GM15510 (cell line): ENCODE results near the gene PSMA4.

Experiments used
- POLR2A ChIP-seq: IDR thresholded peaks from 3 replicates; pipeline ENCODE4 v1.6.1; 2011; ENCODE audit warnings: borderline replicate concordance; ENCODE audit not compliant: insufficient read length; ENCODE audit errors: extremely low read depth

PSMA4 gene

DNA sequence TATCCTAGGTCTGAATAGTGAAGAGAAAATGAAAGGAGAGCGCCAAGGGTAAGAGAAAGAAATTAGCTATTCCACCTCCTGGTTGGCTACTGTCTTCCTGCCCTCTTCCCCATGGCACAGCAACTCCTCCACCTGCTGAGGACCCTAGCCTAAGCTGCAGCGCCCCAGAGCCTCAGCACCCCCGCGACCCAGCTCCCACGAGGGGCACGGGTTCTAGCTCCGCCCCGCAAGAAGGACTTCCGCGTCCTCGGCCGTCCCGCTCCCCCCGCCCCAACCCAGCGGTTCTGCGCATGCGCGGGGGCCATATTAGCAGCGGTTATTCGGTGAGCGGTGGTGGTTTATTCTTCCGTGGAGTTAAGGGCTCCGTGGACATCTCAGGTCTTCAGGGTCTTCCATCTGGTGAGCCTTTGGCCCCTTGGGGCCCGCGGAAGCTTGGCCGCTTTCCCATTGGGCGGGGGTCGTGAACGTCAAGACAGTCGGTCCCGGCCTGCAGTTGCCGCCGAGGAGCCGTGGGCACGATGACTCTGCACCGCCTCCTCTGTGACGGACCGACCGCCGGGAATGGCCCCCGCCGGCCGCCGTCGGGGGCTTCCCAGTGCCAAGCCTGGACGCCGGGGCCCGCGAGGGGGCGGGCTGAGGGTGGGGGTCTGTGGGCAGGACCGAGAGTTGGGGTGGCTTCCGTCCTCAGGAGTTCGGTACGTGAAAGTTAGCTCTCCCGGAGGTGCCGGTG is at the start of gene PSMA4:
TSS of gene PSMA4 (plus strand) at position 304 of the 730 bp plus-strand sequence. CDS start 1,484 bp downstream, outside the sequence.
- TF ChIP-seq POLR2A, result peak; percentile 94

GRCh38 chr15:78492872-78493271 is 47.4 kb upstream of the PSMA4 start:
- TF ChIP-seq POLR2A, result no peak

DNA sequence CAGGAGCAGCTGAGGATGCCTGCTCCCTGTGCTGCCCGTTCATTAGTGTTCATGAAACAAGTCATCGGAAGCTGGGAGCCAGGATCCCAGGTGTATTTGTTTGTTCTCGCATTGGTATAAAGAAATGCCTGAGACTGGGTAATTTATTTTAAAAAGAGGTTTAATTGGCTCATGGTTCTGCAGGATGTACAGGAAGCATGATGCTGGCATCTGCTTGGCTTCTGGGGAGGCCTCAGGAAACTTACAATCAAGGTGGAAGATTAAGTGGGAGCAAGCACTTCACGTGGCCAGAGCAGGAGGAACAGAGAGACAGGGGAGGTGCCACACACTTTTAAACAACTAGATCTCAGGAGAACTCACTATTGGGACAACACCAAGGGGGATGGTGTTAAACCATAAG is 38.4 kb upstream of the PSMA4 start:
- TF ChIP-seq POLR2A, result no peak

DNA sequence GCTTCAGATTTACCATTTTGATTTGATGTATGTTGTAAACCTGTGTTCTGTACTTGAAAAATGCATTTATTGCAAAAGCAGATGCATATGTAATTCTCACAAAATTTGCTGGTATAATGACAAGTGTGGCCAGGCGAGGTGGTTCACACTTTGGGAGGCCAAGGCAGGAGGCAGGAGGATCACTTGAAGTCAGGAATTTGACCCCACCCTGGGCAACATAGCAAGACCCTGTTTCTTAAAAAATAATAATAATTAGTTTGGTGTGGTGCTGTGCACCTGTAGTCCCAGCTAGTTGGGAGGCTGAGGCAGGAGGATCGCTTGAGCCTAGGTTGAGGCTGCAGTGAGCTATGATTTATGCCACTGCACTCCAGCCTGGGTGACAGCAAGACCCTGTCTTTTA is 37.6 kb upstream of the PSMA4 start:
- TF ChIP-seq POLR2A, result no peak

DNA sequence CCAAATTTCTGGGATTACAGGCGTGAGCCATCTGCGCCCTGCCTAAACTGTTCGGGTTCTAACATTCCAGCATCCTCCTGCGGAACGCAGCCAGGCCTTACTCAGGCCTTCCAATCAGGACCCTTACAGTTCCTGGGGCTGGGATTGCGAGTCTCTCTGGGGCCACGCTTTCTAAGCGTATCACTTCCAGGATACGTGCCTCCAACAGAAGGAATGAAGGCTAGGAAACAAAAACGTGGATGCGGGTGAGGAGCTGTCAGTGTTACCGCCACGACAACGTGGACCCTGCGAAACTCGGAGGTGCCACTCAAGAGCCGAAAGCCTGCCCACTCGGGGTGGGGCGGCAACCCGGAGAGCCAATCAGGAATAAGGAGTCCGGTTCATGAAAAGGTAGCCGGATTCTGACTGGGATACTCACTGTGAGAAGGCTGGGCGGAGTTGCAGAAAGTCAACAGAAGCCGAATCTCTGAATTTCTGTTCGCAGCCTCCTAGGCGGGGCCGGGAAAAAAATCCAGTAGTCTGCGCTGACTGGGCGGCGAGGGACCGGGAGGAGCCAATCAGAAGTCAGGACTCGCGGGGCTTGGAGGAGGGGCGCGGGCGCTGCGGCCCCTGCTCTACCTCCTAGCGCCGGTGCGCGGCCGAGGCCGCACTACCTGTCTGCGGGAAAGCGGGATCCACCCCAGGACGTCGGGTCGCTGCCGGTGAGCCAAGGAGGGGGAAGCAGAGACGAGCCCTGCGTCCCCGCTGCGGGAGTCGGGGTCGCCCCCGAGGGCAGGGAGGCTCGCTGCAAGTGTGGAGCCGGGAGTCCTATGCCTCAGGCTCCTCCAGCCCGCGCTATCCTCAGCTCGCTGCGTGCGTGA is 33.0 kb upstream of the PSMA4 start, which contains the start of gene HYKK:
TSS of gene HYKK (plus strand) at position 607 of the 860 bp plus-strand sequence. CDS start 5,512 bp downstream, outside the sequence.
- peak; percentile 40 for TF ChIP-seq POLR2A

- no peak for TF ChIP-seq POLR2A
These were observed 32.4 kb upstream of the PSMA4 start for GRCh38 chr15:78507831-78508160.

- no peak for TF ChIP-seq POLR2A
These were observed 32.0 kb upstream of the PSMA4 start for GRCh38 chr15:78508272-78508671.

DNA sequence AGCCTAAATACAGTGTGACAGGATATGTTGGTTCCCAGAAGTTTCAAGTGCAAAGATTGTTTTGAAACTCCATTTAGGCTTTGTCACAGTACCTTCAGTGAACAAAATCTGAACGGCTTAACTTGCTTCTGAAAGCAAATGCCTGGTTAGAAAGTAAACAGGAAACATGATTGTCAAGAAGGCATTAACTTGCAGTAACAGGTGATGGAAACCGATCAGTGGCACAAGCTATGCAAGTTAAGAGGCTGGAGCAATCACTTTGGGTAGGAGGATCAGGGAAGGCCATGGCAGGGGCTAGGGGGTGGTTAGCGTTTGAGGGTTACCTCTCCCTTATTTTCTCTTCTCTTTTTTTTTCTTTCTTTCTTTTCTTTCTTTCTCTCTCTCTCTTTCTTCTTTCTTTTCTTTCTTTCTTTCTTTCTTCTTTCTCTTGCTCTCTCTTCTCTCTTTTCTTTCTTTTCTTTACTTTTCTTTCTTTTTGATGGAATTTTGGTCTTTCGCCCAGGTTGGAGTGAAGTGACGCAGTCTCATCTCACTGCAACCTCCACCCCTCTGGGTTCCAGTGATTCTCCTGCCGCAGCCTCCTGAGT is 30.4 kb upstream of the PSMA4 start:
- no peak for TF ChIP-seq POLR2A

DNA sequence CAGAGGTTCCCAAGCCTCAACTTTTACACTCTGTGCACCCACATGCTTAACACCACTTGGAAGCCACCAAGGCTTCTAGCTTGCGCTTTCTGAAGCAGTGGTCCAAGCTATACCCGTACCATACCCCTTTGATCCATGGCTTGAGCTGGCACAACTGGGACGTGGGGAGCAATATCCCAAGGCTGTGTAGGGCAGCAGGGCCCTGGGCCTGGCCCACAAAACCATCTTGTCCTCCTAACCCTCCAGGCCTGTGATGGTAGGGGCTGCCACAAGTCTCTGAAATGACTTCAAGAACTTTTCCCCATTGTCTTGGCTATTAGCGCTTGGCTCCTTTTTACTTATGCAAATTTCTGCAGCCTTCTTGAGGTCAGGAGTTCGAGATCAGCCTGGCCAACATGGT is 16.0 kb upstream of the PSMA4 start:
- TF ChIP-seq POLR2A, result no peak

DNA sequence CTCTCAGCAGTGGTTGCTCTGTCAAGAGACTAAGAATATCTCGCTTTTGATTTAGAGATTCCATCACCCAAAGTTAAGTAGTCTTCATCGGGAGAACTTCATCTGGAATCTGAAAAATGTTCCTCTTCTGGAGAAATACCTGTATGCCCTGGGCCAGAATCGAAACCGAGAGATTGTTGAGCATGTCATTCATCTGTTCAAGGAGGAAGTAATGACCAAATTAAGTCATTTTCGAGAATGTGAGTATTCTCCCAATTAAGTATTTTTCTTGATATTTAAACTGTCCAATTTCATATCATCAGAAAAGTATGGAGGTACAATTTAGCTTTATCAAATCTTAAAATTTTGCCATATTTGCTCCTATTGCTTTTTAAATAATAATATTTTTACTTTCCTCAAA is 12.9 kb upstream of the PSMA4 start:
- TF ChIP-seq POLR2A, result no peak

DNA sequence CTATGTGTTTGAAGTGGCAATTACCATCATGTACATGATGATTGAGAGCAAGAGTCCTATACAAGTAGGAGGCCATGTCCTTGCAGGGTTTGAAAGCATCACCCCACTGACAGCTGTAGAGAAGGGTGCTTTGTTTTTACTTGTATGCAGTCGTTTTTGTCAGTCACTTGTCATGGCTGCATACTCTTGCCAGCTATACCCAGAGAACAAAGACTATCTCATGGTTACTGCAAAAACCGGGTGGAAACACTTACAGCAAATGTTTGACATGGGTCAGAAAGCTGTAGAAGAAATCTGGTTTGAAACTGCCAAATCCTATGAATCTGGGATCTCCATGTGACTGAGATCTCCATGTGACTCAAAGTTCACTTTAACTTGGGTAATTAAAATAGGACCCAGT is 6.9 kb upstream of the PSMA4 start:
- TF ChIP-seq POLR2A, result no peak

DNA sequence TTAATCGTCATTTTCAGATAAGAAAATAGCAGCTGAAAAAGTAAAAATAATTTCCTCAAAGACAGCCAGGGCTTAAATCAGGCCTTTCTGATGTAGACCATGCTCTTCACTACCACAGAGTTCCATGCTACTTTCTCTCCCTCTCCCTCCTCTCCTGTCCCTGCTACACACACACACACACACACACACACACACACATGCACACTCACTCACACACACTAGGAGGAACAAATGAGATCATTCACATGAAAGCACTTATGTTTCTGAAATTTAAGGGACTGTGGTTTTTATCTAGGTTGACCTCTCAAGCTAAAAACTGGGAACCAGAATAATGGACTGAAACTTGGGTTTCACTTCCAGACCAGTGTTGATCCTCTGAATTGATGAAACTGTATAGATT is 4.1 kb upstream of the PSMA4 start:
- TF ChIP-seq POLR2A, result no peak

DNA sequence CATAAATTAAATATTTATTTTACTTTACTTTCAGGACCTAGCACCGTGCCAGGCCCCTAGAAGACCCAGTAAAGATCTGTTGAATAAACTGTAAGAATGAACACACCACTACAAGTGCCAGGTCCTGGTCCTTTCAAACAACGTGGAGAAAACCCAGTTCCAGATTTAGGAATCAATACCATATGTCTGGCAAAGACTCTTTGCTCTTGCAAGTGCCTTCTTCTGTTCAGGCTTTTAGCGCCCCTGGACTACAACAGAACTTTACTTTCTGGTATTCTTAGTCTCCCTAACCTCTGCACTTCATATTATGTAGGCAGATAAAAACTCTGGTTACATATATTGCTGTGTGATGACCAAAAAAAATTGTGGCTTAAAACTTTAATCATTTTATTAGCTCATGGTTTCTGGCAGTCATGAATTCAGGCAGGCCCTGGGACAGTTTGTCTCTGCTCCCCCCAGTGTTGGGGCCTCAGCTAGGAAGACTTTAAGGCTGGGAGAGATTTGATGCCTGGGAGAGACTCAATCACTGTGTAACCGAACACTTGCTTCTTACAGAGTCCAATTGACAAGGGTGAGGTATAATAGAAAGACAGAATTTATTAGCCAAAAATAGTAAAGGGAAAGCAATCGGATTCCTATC is 2.9 kb upstream of the PSMA4 start:
- TF ChIP-seq POLR2A, result no peak

DNA sequence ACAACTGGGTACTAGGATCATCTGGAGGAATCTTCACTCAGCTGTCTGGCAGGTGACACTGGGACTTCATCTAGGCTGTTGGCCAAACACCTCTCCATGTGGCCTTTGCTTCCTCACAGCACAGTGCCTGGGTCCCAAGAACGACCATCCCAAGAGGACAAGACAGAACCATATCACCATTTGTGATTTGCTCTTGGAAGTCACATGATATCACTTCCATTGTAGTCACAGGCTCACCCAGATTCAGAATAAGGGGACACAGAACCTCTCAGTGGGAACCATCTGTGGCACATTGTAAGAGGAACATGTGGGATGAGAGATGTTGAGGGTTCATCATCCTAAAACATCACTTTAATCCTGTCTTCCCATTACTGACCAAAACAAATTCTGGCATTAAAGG is 1.9 kb upstream of the PSMA4 start:
- TF ChIP-seq POLR2A, result no peak
